ENCODE data around the gene C1orf56. TPM values are rescaled to one million over a fixed set of nuclear protein-coding genes. Genes with fewer than 3 reads are reported as not detected.

Gene C1orf56
- total and polyA plus RNA-seq, 2 donors (not counting 1 experiment from before 2014, with no cell fraction given): 1.5 to 3.5 TPM

- Histone ChIP-seq H3K27ac (ENCODE audit: insufficient read depth, low read length) (no peak overlapping the region), H3K4me3 (replicated peaks in 1 of 4; ENCODE audit: control extremely low read depth in 1 of 4, insufficient read depth in 1 of 4, low read depth in 3 of 4, low read length in 4 of 4) (no peak overlapping the region), H3K27me3 (ENCODE audit: control insufficient read depth, insufficient read depth, low read length) (no peaks in the 10 kb centered on the region), H3K79me2 (ENCODE audit: control insufficient read depth, insufficient read depth, low read length) (peaks cover 3% of the 10 kb centered on the region), H3K9ac (ENCODE audit: insufficient read depth, low read length) (no peak overlapping the region), H3K4me1 (ENCODE audit: control insufficient read depth, extremely low read depth, insufficient read depth, low read length) (peaks cover 14% of the 10 kb centered on the region), H3K36me3 (ENCODE audit: control insufficient read depth, insufficient read depth, low read length) (no peaks in the 10 kb centered on the region), H3K9me3 (ENCODE audit: control insufficient read depth, insufficient read depth, low read depth, low read length) (no peaks in the 10 kb centered on the region), H3K4me2 (ENCODE audit: extremely low read depth, insufficient read depth, low read length) (no peak overlapping the region), H4K20me1 (ENCODE audit: control insufficient read depth, extremely low read depth, insufficient read depth, low read length) (no peaks in the 10 kb centered on the region), H2AFZ (ENCODE audit: low read length) (no peak overlapping the region)
- no peak for DNase-seq (ENCODE audit: low read depth in 2 of 2)
- no peak for TF ChIP-seq CTCF (conservative IDR thresholded peaks at IDR 0.05 in 1 of 2, IDR thresholded peaks at IDR 0.05 in 1 of 2; ENCODE audit: low read depth in 1 of 2, low read length in 2 of 2)
- TF ChIP-seq EZH2 (IDR thresholded peaks at IDR 0.05; ENCODE audit: low read length, missing control alignments): no peak
These were observed 37.2 kb upstream of the C1orf56 start for GRCh38 chr1:151010346-151010726.

- Histone ChIP-seq H3K27me3 (ENCODE audit: control insufficient read depth, insufficient read depth, low read length) (no peaks in the 10 kb centered on the region), H2AFZ (ENCODE audit: low read length) (no peak overlapping the region), H3K4me1 (ENCODE audit: control insufficient read depth, extremely low read depth, insufficient read depth, low read length) (peaks cover 13% of the 10 kb centered on the region), H3K9ac (ENCODE audit: insufficient read depth, low read length) (no peak overlapping the region), H3K27ac (ENCODE audit: insufficient read depth, low read length) (no peak overlapping the region), H4K20me1 (ENCODE audit: control insufficient read depth, extremely low read depth, insufficient read depth, low read length) (no peaks in the 10 kb centered on the region), H3K36me3 (ENCODE audit: control insufficient read depth, insufficient read depth, low read length) (no peaks in the 10 kb centered on the region), H3K79me2 (ENCODE audit: control insufficient read depth, insufficient read depth, low read length) (no peaks in the 10 kb centered on the region), H3K4me3 (replicated peaks in 1 of 4; ENCODE audit: control extremely low read depth in 1 of 4, insufficient read depth in 1 of 4, low read depth in 3 of 4, low read length in 4 of 4) (no peak overlapping the region), H3K4me2 (ENCODE audit: extremely low read depth, insufficient read depth, low read length) (no peak overlapping the region), H3K9me3 (ENCODE audit: control insufficient read depth, insufficient read depth, low read depth, low read length) (no peaks in the 10 kb centered on the region)
- no peak for DNase-seq (ENCODE audit: low read depth in 2 of 2)
- TF ChIP-seq EZH2 (IDR thresholded peaks at IDR 0.05; ENCODE audit: low read length, missing control alignments) (no peak), CTCF (conservative IDR thresholded peaks at IDR 0.05 in 1 of 2, IDR thresholded peaks at IDR 0.05 in 1 of 2; ENCODE audit: low read depth in 1 of 2, low read length in 2 of 2) (no peak)
These were observed 36.2 kb upstream of the C1orf56 start for GRCh38 chr1:151011154-151011850.

GRCh38 chr1:151012684-151013471 is 34.7 kb upstream of the C1orf56 start:
- Histone ChIP-seq H3K36me3 (ENCODE audit: control insufficient read depth, insufficient read depth, low read length) (no peaks in the 10 kb centered on the region), H3K4me1 (ENCODE audit: control insufficient read depth, extremely low read depth, insufficient read depth, low read length) (peaks cover 3% of the 10 kb centered on the region), H3K9ac (ENCODE audit: insufficient read depth, low read length) (no peak overlapping the region), H3K27me3 (ENCODE audit: control insufficient read depth, insufficient read depth, low read length) (no peaks in the 10 kb centered on the region), H3K79me2 (ENCODE audit: control insufficient read depth, insufficient read depth, low read length) (no peaks in the 10 kb centered on the region), H2AFZ (ENCODE audit: low read length) (no peak overlapping the region), H3K9me3 (ENCODE audit: control insufficient read depth, insufficient read depth, low read depth, low read length) (no peaks in the 10 kb centered on the region), H3K4me2 (ENCODE audit: extremely low read depth, insufficient read depth, low read length) (no peak overlapping the region), H3K4me3 (replicated peaks in 1 of 4; ENCODE audit: control extremely low read depth in 1 of 4, insufficient read depth in 1 of 4, low read depth in 3 of 4, low read length in 4 of 4) (no peak overlapping the region), H3K27ac (ENCODE audit: insufficient read depth, low read length) (peak overlapping the region; percentile 16), H4K20me1 (ENCODE audit: control insufficient read depth, extremely low read depth, insufficient read depth, low read length) (no peaks in the 10 kb centered on the region)
- TF ChIP-seq CTCF (conservative IDR thresholded peaks at IDR 0.05 in 1 of 2, IDR thresholded peaks at IDR 0.05 in 1 of 2; ENCODE audit: low read depth in 1 of 2, low read length in 2 of 2): no peak
- TF ChIP-seq EZH2 (IDR thresholded peaks at IDR 0.05; ENCODE audit: low read length, missing control alignments): no peak
- peak in 1 of 2 donors; percentile 51 for DNase-seq (ENCODE audit: low read depth in 2 of 2)

Measured in fibroblast of lung (primary cell).